NCI-H146 (cell line): Measurements from ENCODE around the gene GNL3.
"Not testable (repeated sequence)": the region's sequence is repeated elsewhere in the genome, so short reads cannot be mapped to it uniquely, and the experiment has no call there.

Experiments
- DNase-seq: peaks from one replicate; lab custom pipeline; 2025; lab: John Stamatoyannopoulos, UW

GNL3 gene

GRCh38 chr3:52721002-52721729 is 35.3 kb downstream of the GNL3 start:
- no peak for DNase-seq

GRCh38 chr3:52721730-52722008 is 35.8 kb downstream of the GNL3 start:
- DNase-seq: no peak

- no peak for DNase-seq
Observed at GRCh38 chr3:52722491-52722890, 36.7 kb downstream of the GNL3 start.

GRCh38 chr3:52723935-52724334 is 38.1 kb downstream of the GNL3 start:
- no peak for DNase-seq

GRCh38 chr3:52724511-52724910 is 38.7 kb downstream of the GNL3 start:
- DNase-seq: no peak

GRCh38 chr3:52728753-52729152 is 42.9 kb downstream of the GNL3 start:
- not testable (repeated sequence) for DNase-seq

- DNase-seq: no peak
Observed at GRCh38 chr3:52730681-52731080, 44.8 kb downstream of the GNL3 start.

GRCh38 chr3:52731590-52731989 is 45.8 kb downstream of the GNL3 start:
- DNase-seq: no peak

- no peak for DNase-seq
Observed at GRCh38 chr3:52733256-52733891, 47.5 kb downstream of the GNL3 start.

- DNase-seq: no peak
Observed at GRCh38 chr3:52739730-52740129, 53.9 kb downstream of the GNL3 start.

GRCh38 chr3:52742418-52743041 is 56.7 kb downstream of the GNL3 start:
- DNase-seq: no peak

- DNase-seq: no peak
Observed at GRCh38 chr3:52743152-52743551, 57.3 kb downstream of the GNL3 start.

- DNase-seq: no peak
Observed at GRCh38 chr3:52743721-52744120, 57.9 kb downstream of the GNL3 start.
